SIG-M5 (cell line): Measurements from ENCODE around the gene EMC8.
"Not testable (repeated sequence)": the region's sequence is repeated elsewhere in the genome, so short reads cannot be mapped to it uniquely, and the experiment has no call there.

Experiments
- DNase-seq: peaks from one replicate; lab custom pipeline; 2025; lab: John Stamatoyannopoulos, UW

Gene EMC8

GRCh38 chr16:85812031-85812807, 12.9 kb upstream of the EMC8 start:
- DNase-seq, result no peak

DNA sequence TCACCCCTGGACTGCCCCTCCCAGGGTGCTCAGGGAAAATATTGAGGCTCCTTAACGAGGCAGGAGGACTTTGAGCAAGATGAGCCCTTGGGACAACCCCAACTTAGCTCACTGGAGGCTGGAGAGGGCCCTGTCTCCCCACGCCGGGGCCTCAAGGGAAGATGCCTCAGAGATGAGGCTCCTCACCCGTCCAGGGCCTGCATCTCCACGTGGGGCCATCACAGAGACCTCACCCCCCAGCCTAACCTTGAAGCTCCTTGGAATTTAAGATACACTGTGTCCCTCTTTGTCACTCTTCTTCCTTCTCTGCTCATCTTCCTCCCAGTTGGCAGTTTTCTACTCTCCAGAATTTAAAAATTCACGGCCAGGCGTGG, 11.4 kb upstream of the EMC8 start:
- no peak for DNase-seq

- DNase-seq, result no peak
These were observed 10.9 kb upstream of the EMC8 start for GRCh38 chr16:85810097-85810741.

- no peak for DNase-seq
These were observed 10.3 kb upstream of the EMC8 start for GRCh38 chr16:85809645-85810044.

GRCh38 chr16:85808926-85809325, 9.6 kb upstream of the EMC8 start:
- no peak for DNase-seq

- DNase-seq, result not testable (repeated sequence)
These were observed 8.8 kb upstream of the EMC8 start for GRCh38 chr16:85808104-85808503.

DNA sequence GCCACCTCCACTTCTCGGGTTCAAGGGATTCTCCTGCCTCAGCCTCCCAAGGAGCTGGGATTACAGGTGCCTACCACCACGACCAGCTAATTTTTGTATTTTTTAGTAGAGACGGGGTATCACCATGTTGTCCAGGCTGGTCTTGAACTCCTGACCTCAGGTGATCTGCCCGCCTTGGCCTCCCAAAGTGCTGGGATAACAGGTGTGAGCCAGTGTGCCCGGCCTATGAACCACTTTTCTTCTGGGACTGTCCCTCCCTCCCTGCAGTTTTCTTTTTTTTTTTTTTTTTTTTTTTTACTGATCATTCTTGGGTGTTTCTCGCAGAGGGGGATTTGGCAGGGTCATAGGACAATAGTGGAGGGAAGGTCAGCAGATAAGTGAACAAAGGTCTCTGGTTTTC, 8.0 kb upstream of the EMC8 start:
- not testable (repeated sequence) for DNase-seq

DNA sequence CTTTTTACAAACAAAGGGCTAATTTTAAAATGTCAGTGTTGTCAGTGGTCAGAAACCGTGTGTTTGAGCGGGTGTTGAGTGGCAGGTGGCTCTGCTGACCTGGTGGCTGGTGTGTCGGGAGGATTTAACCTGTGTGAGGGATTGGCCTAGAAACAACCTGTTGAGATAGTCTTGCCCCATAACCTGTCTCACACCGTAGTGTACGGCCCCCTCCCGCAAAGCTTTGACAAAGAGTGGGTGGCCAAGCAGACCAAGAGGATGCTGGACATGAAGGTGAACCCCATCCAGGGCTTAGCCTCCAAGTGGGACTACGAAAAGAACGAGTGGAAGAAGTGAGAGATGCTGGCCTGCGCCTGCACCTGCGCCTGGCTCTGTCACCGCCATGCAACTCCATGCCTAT, 7.2 kb upstream of the EMC8 start:
- no peak for DNase-seq

DNA sequence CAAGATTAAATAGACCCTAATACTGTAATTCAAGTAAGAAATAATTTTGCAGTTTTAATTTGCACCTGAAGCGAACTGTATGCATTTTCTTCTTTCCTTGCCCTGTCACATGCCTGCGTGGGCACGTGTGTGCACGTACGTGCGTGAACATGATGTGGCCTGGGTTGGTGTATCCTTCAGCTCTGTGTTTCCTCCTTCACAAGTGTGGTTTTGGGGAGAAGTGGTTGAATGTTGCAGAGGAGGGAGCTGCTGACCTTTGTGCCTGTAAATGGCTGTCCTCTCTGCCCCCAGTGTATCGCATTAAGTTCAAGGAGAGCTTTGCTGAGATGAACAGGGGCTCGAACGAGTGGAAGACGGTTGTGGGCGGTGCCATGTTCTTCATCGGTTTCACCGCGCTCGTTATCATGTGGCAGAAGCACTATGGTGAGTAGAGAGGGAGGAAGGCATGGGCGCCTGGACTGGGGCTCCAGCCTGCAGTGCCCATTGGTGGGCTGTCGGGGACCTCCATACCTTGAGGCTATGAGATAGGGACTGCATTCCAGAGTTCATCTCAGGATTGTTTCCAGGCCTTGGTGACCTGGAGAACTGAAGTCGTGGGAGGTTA, 6.2 kb upstream of the EMC8 start:
- no peak for DNase-seq

GRCh38 chr16:85803570-85803969, 4.2 kb upstream of the EMC8 start:
- DNase-seq, result no peak

DNA sequence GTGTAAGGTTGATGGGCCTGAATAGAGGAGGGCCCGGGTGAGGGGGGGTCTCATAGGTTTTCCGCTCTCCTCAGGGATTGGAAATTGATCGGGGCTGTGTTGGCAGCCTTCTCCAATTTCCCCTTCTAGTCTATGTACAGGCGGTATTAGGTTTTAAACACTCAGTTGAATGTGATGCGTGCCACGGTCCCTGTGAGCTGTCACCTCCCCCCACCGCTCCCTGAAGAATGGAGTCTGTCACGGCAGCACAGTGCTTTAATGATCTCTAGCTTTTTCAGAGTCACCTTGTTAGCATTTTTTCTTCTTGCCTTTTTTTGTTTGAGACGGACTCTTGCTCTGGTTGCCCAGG, 951 bp upstream of the EMC8 start:
- no peak for DNase-seq

GRCh38 chr16:85798901-85799496, 345 bp downstream of the EMC8 start:
- DNase-seq, result no peak

DNA sequence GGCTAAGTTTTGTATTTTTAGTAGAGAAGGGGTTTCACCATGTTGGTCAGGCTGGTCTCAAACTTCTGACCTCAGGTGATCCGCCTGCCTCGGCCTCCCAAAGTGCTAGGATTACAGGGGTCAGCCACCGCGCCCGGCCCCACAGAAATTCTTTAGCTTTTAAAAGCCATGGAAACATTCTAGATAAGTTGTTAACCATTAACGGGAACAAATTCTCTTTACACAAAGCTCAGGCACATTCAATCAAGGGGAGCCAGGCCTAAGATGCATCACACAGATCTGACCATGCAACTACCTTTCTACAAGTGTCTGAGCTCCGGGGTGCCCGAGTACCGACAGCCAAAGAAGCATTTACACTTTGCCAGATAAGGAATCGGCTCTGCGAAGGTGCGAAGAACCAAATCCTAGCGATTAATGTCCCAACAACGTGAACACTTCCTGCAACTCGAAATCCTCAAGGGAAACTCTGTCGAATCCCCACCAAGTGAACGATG, 1.0 kb downstream of the EMC8 start:
- DNase-seq, result no peak

- DNase-seq, result no peak
These were observed 2.7 kb downstream of the EMC8 start for GRCh38 chr16:85796599-85796998.

- DNase-seq, result no peak
These were observed 3.2 kb downstream of the EMC8 start for GRCh38 chr16:85796152-85796551.

DNA sequence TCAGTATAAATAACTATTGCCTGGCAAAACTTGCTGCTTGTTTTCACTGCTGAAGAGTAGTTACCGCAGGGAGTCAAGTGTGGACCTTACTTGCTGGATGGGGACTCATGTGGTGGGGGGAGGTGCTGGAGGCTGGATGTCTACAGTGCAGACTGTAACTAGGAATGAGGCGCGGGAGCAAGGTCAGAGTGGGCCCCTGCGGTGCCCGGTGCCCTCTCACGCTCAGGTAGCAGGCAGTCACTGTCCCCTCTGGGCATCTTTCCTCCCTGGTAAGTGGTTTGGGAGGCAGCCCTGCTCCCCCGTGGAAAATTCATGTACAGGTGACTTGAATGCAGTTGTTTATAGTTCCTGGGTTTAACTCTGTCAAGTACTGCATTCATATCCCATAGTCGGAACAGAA, 4.6 kb downstream of the EMC8 start:
- DNase-seq, result no peak

DNA sequence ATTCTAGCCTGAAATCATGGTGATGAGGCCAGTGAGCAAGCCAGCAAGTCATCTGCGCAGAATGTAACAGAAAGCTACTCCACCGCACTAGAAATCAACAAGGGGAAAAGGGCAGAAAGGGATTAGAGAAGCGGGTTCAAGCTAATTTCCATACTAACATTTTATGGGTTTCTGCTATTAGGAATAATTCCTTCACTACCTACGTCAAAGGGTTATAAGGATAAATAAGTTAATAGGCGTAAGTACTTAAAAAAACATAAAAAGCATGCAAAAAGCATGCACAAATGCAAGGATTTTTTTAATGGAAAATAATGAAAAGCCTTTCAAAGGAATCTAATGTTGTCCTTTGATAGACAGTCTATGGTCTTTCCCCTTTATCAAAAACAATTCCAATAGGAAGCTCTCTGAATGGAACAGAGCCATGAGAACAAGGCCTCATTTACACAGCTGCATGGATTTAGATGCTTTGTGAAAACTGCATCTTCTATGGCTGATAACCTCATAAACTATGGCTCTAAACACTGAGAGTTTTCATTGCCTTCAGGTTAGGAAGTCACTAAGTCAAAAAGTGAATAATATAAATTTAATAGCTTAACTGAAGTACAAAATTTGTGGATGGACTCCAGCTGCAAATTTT, 5.6 kb downstream of the EMC8 start:
- DNase-seq, result no peak

DNA sequence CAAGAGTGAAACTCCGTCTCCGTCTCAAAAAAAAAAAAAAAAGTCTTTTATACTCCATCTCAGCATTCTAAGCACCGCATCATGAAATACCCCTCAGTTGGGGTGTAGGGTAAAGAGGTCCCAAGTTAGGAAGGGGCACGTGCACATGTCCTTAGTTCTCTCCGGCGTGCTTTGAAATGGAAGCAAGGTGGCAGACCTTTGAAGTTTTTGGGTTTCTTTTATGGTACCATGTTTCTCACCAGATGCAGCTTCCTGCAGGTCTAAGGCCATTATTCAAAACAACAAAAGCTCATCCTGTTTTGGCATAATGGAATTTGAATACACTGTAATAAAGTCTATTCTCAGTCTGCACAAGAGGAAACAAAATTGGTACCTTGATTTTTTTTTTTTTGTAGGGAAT, 9.6 kb downstream of the EMC8 start:
- DNase-seq, result no peak

- no peak for DNase-seq
These were observed 10.5 kb downstream of the EMC8 start for GRCh38 chr16:85788819-85789218.

DNA sequence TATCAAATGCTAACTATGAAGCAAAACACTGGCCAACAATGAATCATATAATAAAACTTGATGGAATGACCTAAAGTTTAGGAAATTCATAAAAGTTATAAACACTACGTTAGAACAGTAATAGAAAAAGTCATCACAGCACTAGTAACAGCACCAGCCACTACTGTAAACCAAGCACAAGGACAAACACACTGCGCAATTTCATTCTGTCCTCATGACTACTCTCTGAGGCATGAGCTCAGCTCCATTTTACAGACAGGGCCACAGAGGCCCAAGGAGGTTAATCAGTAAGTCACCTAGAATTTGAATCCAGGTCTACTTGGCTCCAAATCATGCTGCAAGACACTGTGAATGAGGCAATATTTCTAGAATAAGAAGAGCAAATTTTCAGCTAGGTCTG, 13.4 kb downstream of the EMC8 start:
- DNase-seq, result no peak

GRCh38 chr16:85784813-85785212, 14.5 kb downstream of the EMC8 start:
- DNase-seq, result no peak

DNA sequence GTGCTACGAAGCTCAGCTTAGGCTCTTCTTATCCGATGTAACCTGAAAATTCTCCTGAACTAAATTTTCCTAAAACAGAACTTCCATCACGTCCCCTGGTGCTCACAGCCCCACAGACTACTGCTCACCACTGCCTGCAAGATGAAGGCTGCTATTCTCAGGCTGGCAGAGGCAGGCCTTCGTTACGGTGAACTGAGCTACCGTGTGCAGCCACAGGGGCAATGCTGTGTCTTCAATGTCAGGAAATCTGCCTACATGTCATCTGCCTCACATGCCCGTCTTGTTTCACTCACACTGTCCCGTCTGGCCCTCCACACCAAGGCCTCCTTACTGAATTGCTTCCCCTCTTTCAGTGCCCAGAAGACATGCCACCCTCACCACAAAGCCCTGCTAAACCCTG, 15.9 kb downstream of the EMC8 start:
- DNase-seq, result no peak

DNA sequence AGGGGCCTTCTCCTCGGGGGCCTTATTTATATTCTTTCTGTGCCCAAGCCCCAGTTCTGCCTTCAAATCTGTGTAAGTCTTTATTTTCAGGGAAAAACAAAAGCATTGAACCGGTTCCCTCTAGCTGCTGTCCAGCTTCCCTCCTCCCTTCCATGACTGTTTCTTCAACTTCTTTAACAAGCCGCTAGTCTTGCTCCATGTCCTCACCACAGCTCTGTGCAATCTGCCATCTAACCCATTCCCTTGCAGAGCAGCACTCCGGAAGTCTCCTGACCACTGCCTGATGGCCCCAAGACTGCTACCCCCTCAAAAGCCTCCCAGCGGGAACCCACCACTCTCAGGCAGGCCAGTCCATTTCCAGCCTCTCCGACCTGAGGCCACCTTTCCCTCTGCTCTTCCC, 16.9 kb downstream of the EMC8 start:
- DNase-seq, result no peak
